GM23338 (cell line): ENCODE results near the gene ZSWIM1. TPM values are rescaled to one million over a fixed set of nuclear protein-coding genes. Genes with fewer than 3 reads are reported as not detected.
A peak's percentile ranks its signal among the peaks of the same experiment; 100 is the strongest.

Source experiments
- ATAC-seq: fragments of 200-7000 bp; cut with Tn5 transposase; 3 replicates; pipeline ENCODE4 v1.9.1; 2020
- DNase-seq: peaks from one replicate; pipeline ENCODE4 v3.0.0-alpha.2; 2015; ENCODE audit warnings: low spot score
- H2AFZ ChIP-seq: fragments of 200-600 bp; sonication (generic); 2 replicates; pipeline ENCODE4 v1.8.0; 2016; ENCODE audit warnings: antibody characterized with exemption, mild to moderate bottlenecking, moderate library complexity
- H3F3A ChIP-seq: fragments of 200-600 bp; sonication (generic); replicated peaks from 2 replicates; pipeline ENCODE4 v1.8.0; 2017; ENCODE audit warnings: antibody characterized with exemption, mixed run types, low read depth
- H3K27ac ChIP-seq: fragments of 200-600 bp; sonication (generic); 2 replicates; pipeline ENCODE4 v1.6.1; 2016; ENCODE audit warnings: low read depth
- H3K27me3 ChIP-seq: fragments of 200-600 bp; sonication (generic); 2 replicates; pipeline ENCODE4 v1.8.0; 2016; ENCODE audit warnings: mild to moderate bottlenecking, mixed run types, moderate library complexity; ENCODE audit not compliant: insufficient read depth
- H3K36me3 ChIP-seq: fragments of 200-600 bp; sonication (generic); 2 replicates; pipeline ENCODE4 v1.8.0; 2016; ENCODE audit warnings: mild to moderate bottlenecking; ENCODE audit not compliant: insufficient read depth
- H3K4me1 ChIP-seq: fragments of 200-600 bp; sonication (generic); 2 replicates; pipeline ENCODE4 v1.8.0; 2016; ENCODE audit warnings: mild to moderate bottlenecking, moderate library complexity; ENCODE audit not compliant: insufficient read depth
- H3K4me2 ChIP-seq: fragments of 200-600 bp; sonication (generic); 2 replicates; pipeline ENCODE4 v1.7.1; 2017; ENCODE audit warnings: mixed run types
- H3K4me3 ChIP-seq: fragments of 200-600 bp; sonication (generic); 2 replicates; pipeline ENCODE4 v1.6.1; 2016; ENCODE audit warnings: mixed run types
- H3K79me2 ChIP-seq: fragments of 200-600 bp; sonication (generic); replicated peaks from 2 replicates; pipeline ENCODE4 v1.8.0; 2017; ENCODE audit warnings: mild to moderate bottlenecking; ENCODE audit not compliant: insufficient read depth
- H3K9me2 ChIP-seq: fragments of 200-600 bp; sonication (generic); 2 replicates; pipeline ENCODE4 v1.8.0; 2017; ENCODE audit not compliant: insufficient read depth
- H4K20me1 ChIP-seq: fragments of 200-600 bp; sonication (generic); replicated peaks from 2 replicates; pipeline ENCODE4 v1.8.0; 2017; ENCODE audit warnings: mild to moderate bottlenecking; ENCODE audit not compliant: insufficient read depth
- H3K27ac Mint-ChIP-seq: 2 replicates; pipeline ENCODE4 v1.8.0; 2020; ENCODE audit warnings: inconsistent platforms, mild to moderate bottlenecking, moderate library complexity, mixed read lengths
- H3K27me3 Mint-ChIP-seq: 3 replicates; pipeline ENCODE4 v1.8.0; 2022; ENCODE audit warnings: low read depth, mild to moderate bottlenecking, moderate library complexity, mixed read lengths, inconsistent platforms; ENCODE audit not compliant: insufficient read depth, poor library complexity
- H3K36me3 Mint-ChIP-seq: 3 replicates; pipeline ENCODE4 v1.8.0; 2021; ENCODE audit warnings: low read depth, mild to moderate bottlenecking, inconsistent platforms, moderate library complexity, mixed read lengths
- H3K4me1 Mint-ChIP-seq: 3 replicates; pipeline ENCODE4 v1.8.0; 2020; ENCODE audit warnings: mild to moderate bottlenecking, inconsistent platforms, mixed read lengths
- H3K4me3 Mint-ChIP-seq: 3 replicates; pipeline ENCODE4 v1.8.0; 2021; ENCODE audit warnings: moderate library complexity, mild to moderate bottlenecking, inconsistent platforms, mixed read lengths
- H3K9me3 Mint-ChIP-seq: 3 replicates; pipeline ENCODE4 v1.8.0; 2020; ENCODE audit warnings: moderate library complexity, mild to moderate bottlenecking, inconsistent platforms, mixed read lengths
- CREB1 ChIP-seq: fragments of 250-450 bp; sonication (Bioruptor Pico); IDR thresholded peaks from 2 replicates; pipeline ENCODE4 v1.5.0; 2020; ENCODE audit warnings: low read depth, mild to moderate bottlenecking, moderate library complexity
- ETS1 ChIP-seq: IDR thresholded peaks from 2 replicates; pipeline ENCODE4 v1.6.1; 2016; ENCODE audit warnings: antibody characterized with exemption
- EZH2 ChIP-seq: fragments of 200-600 bp; sonication (generic); IDR thresholded peaks from one replicate; pipeline ENCODE4 v1.8.0; 2017; ENCODE audit warnings: antibody characterized with exemption, mild to moderate bottlenecking, low read depth; ENCODE audit not compliant: unreplicated experiment
- EZH2phosphoT487 ChIP-seq: fragments of 200-600 bp; sonication (generic); IDR thresholded peaks from one replicate; pipeline ENCODE4 v1.8.1; 2018; ENCODE audit warnings: antibody characterized with exemption; ENCODE audit not compliant: unreplicated experiment
- JUNB ChIP-seq: IDR thresholded peaks from one replicate; pipeline ENCODE4 v1.6.1; 2016; ENCODE audit warnings: antibody characterized with exemption; ENCODE audit not compliant: unreplicated experiment
- NANOG ChIP-seq: IDR thresholded peaks from 2 replicates; pipeline ENCODE4 v1.6.1; 2016; ENCODE audit warnings: antibody characterized with exemption, borderline replicate concordance
- POLR2AphosphoS5 ChIP-seq: IDR thresholded peaks from 2 replicates; pipeline ENCODE4 v1.6.1; 2016; ENCODE audit warnings: antibody characterized with exemption, low read depth
- REST ChIP-seq: IDR thresholded peaks from one replicate; pipeline ENCODE4 v1.6.1; 2018; ENCODE audit warnings: antibody characterized with exemption; ENCODE audit not compliant: unreplicated experiment
- STAT1 ChIP-seq: IDR thresholded peaks from one replicate; pipeline ENCODE4 v1.6.1; 2016; ENCODE audit warnings: antibody characterized with exemption; ENCODE audit not compliant: unreplicated experiment
- ZNF114 ChIP-seq: fragments of 250-450 bp; sonication (Bioruptor Pico); IDR thresholded peaks from 2 replicates; pipeline ENCODE4 v1.5.0; 2020; ENCODE audit warnings: mild to moderate bottlenecking, moderate library complexity
- ZNF331 ChIP-seq: fragments of 250-450 bp; sonication (Bioruptor Pico); IDR thresholded peaks from 2 replicates; pipeline ENCODE4 v1.5.0; 2020; ENCODE audit warnings: low read depth, mild to moderate bottlenecking, moderate library complexity
- ZNF462 ChIP-seq: fragments of 250-450 bp; sonication (Bioruptor Pico); IDR thresholded peaks from 2 replicates; pipeline ENCODE4 v1.5.0; 2020; ENCODE audit warnings: mild to moderate bottlenecking, moderate library complexity
- polyA plus RNA-seq: library from polyadenylated mRNA; unstranded; fragments of >200 nt; fragmentation: Nextera tagmentation; extraction: Ambion mirVana; gene quantifications from 2 replicates; pipeline ENCODE4 v1.2.1, GENCODE V29; 2016
- total RNA-seq: library from RNA; depleted of rRNA; stranded (reverse); fragments of >200 nt; shearing (Covaris generic); gene quantifications from 2 replicates; pipeline ENCODE4 v1.2.3, GENCODE V29; 2014
- TF ChIP-seq, protein P1 (sequence below), 2 experiments: fragments of 200-600 bp in 1 of 2; sonication (generic) in 1 of 2; conservative IDR thresholded peaks; 2 replicates each; pipeline versions ENCODE4 v1.5.1 to v1.6.1; 2016 to 2017; ENCODE audit warnings: antibody characterized with exemption in 2 of 2, low read depth in 2 of 2, mild to moderate bottlenecking in 2 of 2, moderate library complexity in 1 of 2

Gene ZSWIM1
- total and polyA plus RNA-seq, 2 experiments from 2014 or later: 11.5 to 16.2 TPM

GRCh38 chr20:45912344-45912682 lies 31.3 kb downstream of the ZSWIM1 start:
- peaks cover 7% of the 10 kb centered on the region; the same call in 1 of the 2 replicates for H3K4me1 ChIP-seq
- no peaks in the 10 kb centered on the region for H3K27me3 ChIP-seq
- H3K27ac ChIP-seq: no peak overlapping the region
- Mint-ChIP-seq H3K9me3 (no peaks in the 10 kb centered on the region; the same call in 2 of the 3 replicates), H3K4me3 (peak overlapping the region; percentile 87), H3K4me1 (peaks cover 11% of the 10 kb centered on the region; the same call in 2 of the 3 replicates), H3K36me3 (peaks cover 31% of the 10 kb centered on the region), H3K27ac (no peak overlapping the region), H3K27me3 (peaks cover 13% of the 10 kb centered on the region)
- no peak for DNase-seq
- TF ChIP-seq ETS1: no peak
- TF ChIP-seq EZH2: no peak
- TF ChIP-seq ZNF114: no peak
- no peak for TF ChIP-seq EZH2phosphoT487
- TF ChIP-seq ZNF331 (CRISPR knock-in tag): no peak
- TF ChIP-seq, protein P1, sequence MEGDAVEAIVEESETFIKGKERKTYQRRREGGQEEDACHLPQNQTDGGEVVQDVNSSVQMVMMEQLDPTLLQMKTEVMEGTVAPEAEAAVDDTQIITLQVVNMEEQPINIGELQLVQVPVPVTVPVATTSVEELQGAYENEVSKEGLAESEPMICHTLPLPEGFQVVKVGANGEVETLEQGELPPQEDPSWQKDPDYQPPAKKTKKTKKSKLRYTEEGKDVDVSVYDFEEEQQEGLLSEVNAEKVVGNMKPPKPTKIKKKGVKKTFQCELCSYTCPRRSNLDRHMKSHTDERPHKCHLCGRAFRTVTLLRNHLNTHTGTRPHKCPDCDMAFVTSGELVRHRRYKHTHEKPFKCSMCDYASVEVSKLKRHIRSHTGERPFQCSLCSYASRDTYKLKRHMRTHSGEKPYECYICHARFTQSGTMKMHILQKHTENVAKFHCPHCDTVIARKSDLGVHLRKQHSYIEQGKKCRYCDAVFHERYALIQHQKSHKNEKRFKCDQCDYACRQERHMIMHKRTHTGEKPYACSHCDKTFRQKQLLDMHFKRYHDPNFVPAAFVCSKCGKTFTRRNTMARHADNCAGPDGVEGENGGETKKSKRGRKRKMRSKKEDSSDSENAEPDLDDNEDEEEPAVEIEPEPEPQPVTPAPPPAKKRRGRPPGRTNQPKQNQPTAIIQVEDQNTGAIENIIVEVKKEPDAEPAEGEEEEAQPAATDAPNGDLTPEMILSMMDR (conservative IDR thresholded peaks at IDR 0.05; ENCODE audit: low read depth in 2 of 2): no peak
- no peak for TF ChIP-seq POLR2AphosphoS5
- no peak for TF ChIP-seq ZNF462
- no peak for TF ChIP-seq NANOG
- no peak for TF ChIP-seq STAT1
- TF ChIP-seq CREB1 (CRISPR knock-in tag): no peak
- TF ChIP-seq JUNB: no peak
- no peak for TF ChIP-seq REST
- peak overlapping the region; percentile 97 for H2AFZ ChIP-seq
- ATAC-seq: no peak
- H3K9me2 ChIP-seq: no peaks in the 10 kb centered on the region
- peaks cover 8% of the 10 kb centered on the region; the same call in 1 of the 2 replicates for H3F3A ChIP-seq
- H3K79me2 ChIP-seq: peaks cover 10% of the 10 kb centered on the region
- H3K36me3 ChIP-seq: 0 out of 2 replicates have a peak, but pooled peaks cover 5% of the 10 kb centered on the region
- peak overlapping the region; percentile 91 for H3K4me3 ChIP-seq
- peak overlapping the region; percentile 81 for H3K4me2 ChIP-seq
- peaks cover 9% of the 10 kb centered on the region for H4K20me1 ChIP-seq
